HTERT RPE-1 (cell line): ENCODE data around the gene IRF2.
"Not testable (repeated sequence)": the region's sequence is repeated elsewhere in the genome, so short reads cannot be mapped to it uniquely, and the experiment has no call there.

ENCODE experiments used
- in situ Hi-C: fragments of 300-500 bp; cut with MboI; formaldehyde crosslinking; loops from 4 replicates; pipeline ENCODE4 v1.14.3; 2020; ENCODE audit warnings: low sequenced_read_pairs

Gene IRF2

GRCh38 chr4:184349283-184350039, 124.9 kb downstream of the IRF2 start:
- in situ Hi-C loops, result no loop called here

DNA sequence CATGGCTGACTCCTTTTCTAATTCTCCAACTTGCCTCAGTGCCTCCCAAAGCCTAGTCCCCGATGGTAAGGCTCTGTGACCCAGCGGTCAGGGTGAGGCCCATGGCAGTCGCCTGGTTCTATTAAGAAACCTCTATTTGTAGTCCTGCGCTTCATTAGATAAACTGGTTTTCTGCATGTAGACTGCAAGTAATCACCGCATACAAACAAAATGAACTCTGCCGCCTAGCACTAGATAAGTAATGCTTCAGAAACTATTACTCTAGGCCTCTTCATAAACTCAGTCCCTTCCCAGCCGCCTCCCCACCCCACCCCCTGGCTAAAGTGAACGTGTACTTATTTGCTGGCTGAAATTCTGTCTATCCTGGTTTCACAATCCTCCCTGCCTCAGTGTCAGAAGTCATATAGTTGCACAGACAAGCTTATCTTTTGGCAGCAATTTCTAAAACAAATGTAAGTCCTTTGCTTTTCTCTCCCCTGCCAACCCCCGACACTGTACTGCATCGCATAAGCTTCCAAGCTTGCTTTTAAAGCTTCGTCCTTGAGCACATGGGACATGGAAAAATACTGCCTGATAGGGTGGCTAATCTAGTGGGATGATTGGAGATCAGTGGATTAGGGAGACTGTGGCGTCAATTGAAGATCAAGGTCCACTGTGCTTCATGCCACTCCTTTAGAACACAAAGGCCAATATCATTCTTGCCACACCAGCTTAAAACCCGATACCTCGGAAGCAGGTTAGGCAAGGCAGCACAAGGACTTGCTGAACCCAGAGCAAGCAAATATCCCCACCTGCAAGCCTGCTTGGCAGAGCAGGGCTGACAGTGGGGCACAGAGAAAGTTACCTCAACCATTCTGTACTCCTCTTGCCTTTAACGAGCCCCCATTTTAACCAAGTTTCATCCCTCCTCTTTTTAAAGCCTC, 125.8 kb downstream of the IRF2 start:
- in situ Hi-C loops, result no loop called here

- in situ Hi-C loops, result no loop called here
Observed at GRCh38 chr4:184347251-184348239, 126.8 kb downstream of the IRF2 start.

DNA sequence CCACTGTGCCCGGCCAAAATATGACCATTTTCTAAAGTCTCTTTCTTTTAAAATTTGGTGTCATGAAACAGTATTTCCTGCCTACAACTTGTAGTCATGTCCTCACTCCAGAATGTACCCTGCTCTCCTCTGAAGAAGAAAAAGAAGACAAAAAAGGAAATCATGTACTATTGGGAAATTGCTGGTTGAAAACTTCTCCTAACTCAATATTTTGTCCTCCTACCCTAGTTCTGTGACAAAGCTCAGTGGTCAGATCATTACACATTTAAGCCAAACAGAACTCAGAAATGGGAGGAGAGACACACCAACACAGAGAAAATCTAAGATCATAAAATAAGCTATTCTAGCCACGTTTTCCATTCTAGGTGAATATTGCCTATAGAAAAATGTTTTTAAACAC, 127.7 kb downstream of the IRF2 start:
- in situ Hi-C loops, result no loop called here

DNA sequence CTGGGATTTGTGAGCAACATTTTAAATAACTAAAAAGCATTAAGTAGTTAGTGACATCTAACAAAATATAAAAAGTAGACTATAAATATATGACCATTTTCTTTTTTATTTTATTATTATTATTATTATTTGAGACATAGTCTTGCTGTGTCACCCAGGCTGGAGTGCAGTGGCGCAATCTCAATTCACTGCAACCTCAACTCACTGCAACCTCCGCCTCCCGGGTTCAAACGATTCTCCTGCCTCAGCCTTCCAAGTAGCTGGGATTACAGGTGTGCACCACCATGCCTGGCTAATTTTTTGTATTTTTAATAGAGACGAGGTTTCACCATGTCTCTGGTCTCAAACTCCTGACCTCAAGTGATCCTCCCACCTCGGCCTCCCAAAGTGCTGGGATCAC, 128.1 kb downstream of the IRF2 start:
- in situ Hi-C loops, result not testable (repeated sequence)

DNA sequence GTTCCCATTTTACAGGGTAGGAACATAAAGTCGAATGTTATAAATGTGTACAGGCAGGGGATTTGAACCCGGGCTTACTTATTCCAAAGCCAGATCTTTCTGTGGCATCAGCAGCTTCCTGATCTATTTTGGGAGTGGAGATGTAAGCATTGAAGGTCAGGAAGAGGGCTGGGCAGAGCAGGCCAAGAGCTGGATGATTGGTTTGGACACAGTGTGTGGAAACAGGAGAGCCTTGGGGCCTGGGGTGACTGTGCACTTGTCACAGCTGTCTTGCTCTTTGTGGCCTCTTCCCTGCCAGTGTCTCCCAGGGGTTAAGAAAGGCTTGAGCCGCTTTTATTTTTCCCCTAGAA, 128.8 kb downstream of the IRF2 start:
- in situ Hi-C loops, result no loop called here

- in situ Hi-C loops, result no loop called here
Observed at GRCh38 chr4:184344899-184345572, 129.3 kb downstream of the IRF2 start.

DNA sequence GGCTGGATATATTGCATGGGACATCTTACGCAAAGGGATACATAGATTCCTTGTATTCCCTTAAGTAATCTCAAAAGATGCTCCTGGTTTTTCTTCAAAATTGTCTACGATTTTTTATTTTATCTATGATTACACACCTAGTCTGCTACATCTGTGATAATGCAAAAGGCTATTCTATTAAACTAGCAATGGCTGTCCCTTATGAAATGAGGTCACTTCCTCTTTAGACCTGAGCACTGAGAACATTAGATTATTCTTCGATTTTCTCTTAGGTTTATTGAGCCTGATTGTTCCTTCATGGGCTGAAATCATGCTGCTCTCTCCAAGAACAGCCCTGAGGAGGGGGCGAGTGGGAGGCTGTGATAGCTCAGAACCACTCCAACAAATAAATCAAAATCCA, 129.9 kb downstream of the IRF2 start:
- in situ Hi-C loops, result no loop called here

GRCh38 chr4:184343502-184344177, 130.7 kb downstream of the IRF2 start:
- in situ Hi-C loops, result no loop called here

- in situ Hi-C loops, result not testable (repeated sequence)
Observed at GRCh38 chr4:184342857-184343237, 131.5 kb downstream of the IRF2 start.

DNA sequence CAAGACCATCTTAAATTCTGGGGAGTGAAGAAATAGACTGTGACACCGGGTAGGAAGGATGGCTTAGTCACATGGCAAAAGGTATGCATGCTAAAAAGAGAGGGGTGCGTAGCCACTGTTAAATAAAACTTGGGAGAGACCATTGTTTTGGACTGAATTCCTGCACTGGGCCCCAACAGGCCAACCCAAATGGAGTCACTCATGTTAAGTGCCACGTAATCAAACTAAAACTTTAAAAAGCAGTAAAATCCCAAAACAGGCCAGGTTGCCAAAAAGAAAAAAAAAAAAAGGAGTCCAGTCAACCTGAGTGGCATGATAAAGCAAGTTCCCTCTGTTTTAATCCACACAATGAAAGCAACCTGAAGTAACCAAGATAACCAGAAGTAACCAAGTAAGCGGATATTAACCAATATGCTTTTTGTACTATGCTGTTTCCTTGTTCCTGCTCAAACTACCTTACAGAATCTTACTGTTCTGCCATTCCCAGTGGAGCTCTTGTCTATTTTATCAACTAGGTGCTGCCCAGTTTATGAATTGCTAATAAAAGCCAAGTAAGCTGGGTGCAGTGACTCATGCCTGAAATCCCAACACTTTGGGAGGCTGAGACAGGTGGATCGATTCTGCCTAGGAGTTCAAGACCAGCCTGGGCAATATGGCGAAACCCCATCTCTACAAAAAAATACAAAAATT, 132.0 kb downstream of the IRF2 start:
- in situ Hi-C loops, result no loop called here

DNA sequence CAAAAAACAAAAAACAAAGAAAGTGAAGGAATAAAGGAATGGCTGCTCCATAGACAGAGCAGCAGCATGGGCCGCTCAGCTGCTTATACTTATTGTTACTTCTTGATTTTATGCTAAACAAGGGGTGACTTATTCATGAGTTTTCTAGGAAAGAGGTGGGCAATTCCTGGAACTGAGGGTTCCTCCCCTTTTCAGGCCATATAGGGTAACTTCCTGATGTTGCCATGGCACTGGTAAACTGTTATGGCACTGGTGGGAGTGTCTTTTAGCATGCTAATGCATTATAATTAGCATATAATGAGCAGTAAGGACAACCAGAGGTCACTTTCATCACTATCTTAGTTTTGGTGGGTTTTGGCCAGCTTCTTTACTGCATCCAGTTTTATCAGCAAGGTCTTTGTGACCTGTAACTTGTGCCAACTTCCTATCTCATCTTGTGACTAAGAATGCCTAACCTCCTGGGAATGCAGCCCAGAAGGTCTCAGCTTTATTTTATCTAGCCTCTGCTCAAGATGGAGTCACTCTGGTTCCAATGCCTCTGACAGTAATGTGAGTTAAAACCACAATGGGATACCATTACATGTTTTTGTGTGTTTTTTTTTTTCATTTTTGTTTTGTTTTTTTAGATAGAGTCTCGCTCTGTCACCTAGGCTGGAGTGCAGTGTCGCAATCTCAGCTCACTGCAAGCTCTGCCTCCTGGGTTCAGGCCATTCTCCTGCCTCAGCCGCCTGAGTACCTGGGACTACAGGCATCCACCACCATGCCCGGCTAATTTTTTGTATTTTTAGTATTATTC, 134.8 kb downstream of the IRF2 start:
- in situ Hi-C loops, result not testable (repeated sequence)

DNA sequence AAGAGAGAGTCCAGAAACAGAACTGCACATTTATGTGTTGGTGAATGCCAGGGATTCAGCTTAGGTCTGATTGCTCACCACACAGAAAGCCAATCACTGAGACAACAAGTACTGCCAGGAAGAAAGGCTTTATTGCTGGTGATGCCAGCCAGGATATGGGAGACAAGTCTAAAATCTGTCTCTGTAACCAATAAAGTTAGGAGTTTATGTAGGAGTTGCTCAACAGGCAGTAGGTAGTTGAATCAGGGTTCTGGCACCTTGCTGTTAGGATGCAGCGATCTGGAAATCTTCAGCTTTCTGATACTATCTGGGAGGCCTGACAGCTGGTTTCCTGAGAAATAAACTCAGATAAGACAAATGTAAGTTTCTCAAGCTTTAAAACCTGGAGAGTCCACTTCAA, 136.4 kb downstream of the IRF2 start:
- in situ Hi-C loops, result no loop called here
